ENCODE data around the gene CILP2. TPM values are rescaled to one million over a fixed set of nuclear protein-coding genes. Genes with fewer than 3 reads are reported as not detected.

Gene CILP2
- total and polyA plus RNA-seq, 2 of the 4 experiments (the other 2 are of a cell fraction): 0.18 to 0.87 TPM

- Histone ChIP-seq H3K4me1 (ENCODE audit: control insufficient read depth, insufficient read depth, low read length) (peaks cover 4% of the 10 kb centered on the region), H2AK5ac (ENCODE audit: low read depth, low read length) (no peak overlapping the region), H3K36me3 (ENCODE audit: control insufficient read depth, insufficient read depth, low read length) (no peaks in the 10 kb centered on the region), H3K4me2 (ENCODE audit: low read depth, low read length) (no peak overlapping the region), H4K20me1 (ENCODE audit: insufficient read depth, low read length) (no peaks in the 10 kb centered on the region; the same call in 1 of the 2 replicates), H4K5ac (ENCODE audit: low read depth, low read length) (no peak overlapping the region), H3K9me3 (ENCODE audit: control insufficient read depth, insufficient read depth, low read length) (no peaks in the 10 kb centered on the region), H3K23ac (ENCODE audit: low read depth, low read length) (no peak overlapping the region), H2BK5ac (ENCODE audit: low read depth, low read length, poor library complexity, severe bottlenecking) (no peak overlapping the region), H3K27me3 (ENCODE audit: control insufficient read depth, insufficient read depth, low read length) (no peaks in the 10 kb centered on the region), H3K18ac (ENCODE audit: low read depth, low read length) (no peak overlapping the region), H2AFZ (replicated peaks; ENCODE audit: low read length, poor library complexity) (no peak overlapping the region), H3K9ac (ENCODE audit: low read depth, low read length) (no peak overlapping the region), H2BK20ac (ENCODE audit: low read depth, low read length) (no peak overlapping the region), H3K9me1 (ENCODE audit: insufficient read depth, low read length) (no peaks in the 10 kb centered on the region; the same call in 1 of the 2 replicates), H4K8ac (ENCODE audit: low read depth in 2 of 2, low read length in 2 of 2) (no peak overlapping the region), H3K4ac (ENCODE audit: low read depth, low read length) (no peak overlapping the region), H4K91ac (ENCODE audit: insufficient read depth, low read depth, low read length) (no peak overlapping the region), H3K14ac (replicated peaks; ENCODE audit: low read depth, low read length) (no peak overlapping the region), H2AK9ac (replicated peaks; ENCODE audit: low read depth, low read length, poor library complexity) (no peak overlapping the region), H3K27ac (ENCODE audit: insufficient read depth, low read length) (no peak overlapping the region), H2BK15ac (ENCODE audit: low read depth, low read length) (no peak overlapping the region), H2BK120ac (ENCODE audit: low read depth, low read length) (no peak overlapping the region), H3K79me1 (ENCODE audit: low read depth in 1 of 2, low read length in 2 of 2) (no peaks in the 10 kb centered on the region), H3K56ac (ENCODE audit: extremely low read depth, insufficient read depth, low read length) (no peak overlapping the region), H3K4me3 (ENCODE audit: insufficient read depth, low read depth, low read length) (no peak overlapping the region)
- ChIA-PET POLR2A (ENCODE audit: unreplicated experiment) (no interaction called here), CTCF (no interaction called here)
- ATAC-seq (ENCODE audit: low read depth) (no peak), DNase-seq (no peak)
- intact Hi-C loops (cut with micrococcal nuclease) (no loop called here), in situ Hi-C loops (cut with MboI; ENCODE audit: low sequenced_read_pairs) (no loop called here), dilution Hi-C loops (cut with HindIII; ENCODE audit: low sequenced_read_pairs, unreplicated experiment) (no loop called here)
- no peak for TF ChIP-seq FOS (IDR thresholded peaks at IDR 0.05; ENCODE audit: low read depth, low read length)
- TF ChIP-seq RAD21 (IDR thresholded peaks at IDR 0.05; ENCODE audit: low read length): no peak
- no peak for TF ChIP-seq POLR2A (IDR thresholded peaks at IDR 0.05; ENCODE audit: low read depth, low read length)
- no peak for TF ChIP-seq MXI1 (IDR thresholded peaks at IDR 0.05; ENCODE audit: borderline replicate concordance, low read depth, low read length)
- TF ChIP-seq CHD1 (IDR thresholded peaks at IDR 0.05; ENCODE audit: low read depth, low read length): no peak
- no peak for TF ChIP-seq MAZ (IDR thresholded peaks at IDR 0.05; ENCODE audit: borderline replicate concordance, low read depth, low read length)
- no peak for TF ChIP-seq BHLHE40 (IDR thresholded peaks at IDR 0.05; ENCODE audit: low read depth, low read length)
- no peak for TF ChIP-seq NFE2L2 (IDR thresholded peaks at IDR 0.05; ENCODE audit: low read depth, low read length)
- TF ChIP-seq RFX5 (IDR thresholded peaks at IDR 0.05; ENCODE audit: low read depth, low read length): no peak
- no peak for TF ChIP-seq MAFK (IDR thresholded peaks at IDR 0.05; ENCODE audit: low read depth, low read length)
- TF ChIP-seq CEBPB (IDR thresholded peaks at IDR 0.05; ENCODE audit: low read depth, low read length): no peak
- no peak for TF ChIP-seq SMC3 (IDR thresholded peaks at IDR 0.05; ENCODE audit: low read depth, low read length)
- 87% methylated on average over 4 of the region's 17 CpGs; no CpG with 5 or more reads in 1 of the 2 experiments for WGBS, 2 experiments (ENCODE audit: extremely low coverage in 2 of 2, insufficient read length in 1 of 2)
- no TSS peak for BruUV-seq (replicated peaks)
These were observed 25.3 kb downstream of the CILP2 start for GRCh38 chr19:19563348-19563848.

Measured in IMR-90 (cell line).